HG03558 (cell line): Measurements from ENCODE around the gene BRD9.
"Not testable (repeated sequence)": the region's sequence is repeated elsewhere in the genome, so short reads cannot be mapped to it uniquely, and the experiment has no call there.

Experiments used
- ATAC-seq: cut with Tn5 transposase; IDR thresholded peaks from one replicate; pipeline ENCODE4 v1.9.1; 2021; ENCODE audit warnings: moderate number of reproducible peaks; ENCODE audit not compliant: unreplicated experiment; ENCODE audit errors: extremely low read depth

BRD9 gene

DNA sequence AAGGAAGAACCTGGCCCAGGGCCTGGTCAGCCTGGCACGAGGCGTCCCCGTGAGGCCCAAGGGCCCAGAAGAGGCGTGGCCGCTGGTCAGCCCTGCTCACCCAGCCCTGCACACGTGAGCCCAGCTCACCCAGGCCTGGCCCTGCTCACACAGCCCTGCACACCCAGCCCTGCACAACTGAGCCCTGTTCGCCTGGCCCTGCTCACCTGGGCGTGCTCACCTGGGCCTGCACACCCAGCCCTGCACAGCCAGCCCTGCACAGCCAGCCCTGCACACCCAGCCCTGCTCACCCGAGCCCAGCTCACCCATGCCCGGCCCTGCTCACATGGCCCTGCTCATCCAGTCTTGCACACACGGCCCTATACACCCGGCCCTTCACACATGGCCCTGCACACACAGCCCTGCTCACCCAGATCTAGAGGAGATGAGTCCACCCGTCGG is 43.9 kb downstream of the BRD9 start:
- ATAC-seq: no peak

DNA sequence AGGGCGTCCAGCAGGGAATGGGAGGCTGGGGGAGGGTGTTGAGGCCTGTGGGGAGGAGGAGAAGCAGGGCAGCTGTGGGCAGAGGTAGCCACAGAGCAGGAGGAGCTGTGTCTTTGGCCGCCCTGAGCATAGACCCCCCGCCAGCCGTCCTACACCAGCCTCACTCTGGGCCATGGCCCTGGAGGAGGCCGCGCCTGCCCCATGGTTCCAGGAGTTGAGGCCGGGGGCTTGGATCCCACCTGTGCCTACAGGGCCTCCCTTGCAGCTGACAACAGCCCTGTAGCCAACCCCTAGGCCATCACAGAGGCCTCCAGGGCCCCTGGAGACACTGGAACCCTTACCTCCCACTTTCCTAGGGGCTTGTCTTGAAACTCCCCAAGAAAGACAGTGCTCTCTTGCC is 44.9 kb downstream of the BRD9 start:
- not testable (repeated sequence) for ATAC-seq

DNA sequence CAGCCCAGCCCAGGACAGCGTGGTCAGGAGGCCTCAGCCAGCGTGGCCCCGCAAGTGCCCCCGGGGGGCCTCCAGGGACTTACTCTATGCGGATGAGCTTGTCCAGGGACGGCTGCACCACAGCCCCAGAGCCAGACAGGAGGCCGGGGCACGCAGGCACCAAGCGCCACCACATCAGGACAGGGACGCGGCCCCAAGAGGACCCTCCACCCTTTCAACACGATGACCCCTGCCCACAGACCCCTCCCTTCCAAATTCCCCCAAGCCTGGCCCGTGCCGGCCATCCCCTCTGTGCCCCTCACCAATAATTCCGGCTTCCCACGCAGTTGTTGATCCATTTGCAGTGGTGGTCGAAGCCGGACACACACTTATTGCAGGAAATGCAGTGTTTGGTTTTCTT is 45.4 kb downstream of the BRD9 start:
- ATAC-seq: not testable (repeated sequence)

DNA sequence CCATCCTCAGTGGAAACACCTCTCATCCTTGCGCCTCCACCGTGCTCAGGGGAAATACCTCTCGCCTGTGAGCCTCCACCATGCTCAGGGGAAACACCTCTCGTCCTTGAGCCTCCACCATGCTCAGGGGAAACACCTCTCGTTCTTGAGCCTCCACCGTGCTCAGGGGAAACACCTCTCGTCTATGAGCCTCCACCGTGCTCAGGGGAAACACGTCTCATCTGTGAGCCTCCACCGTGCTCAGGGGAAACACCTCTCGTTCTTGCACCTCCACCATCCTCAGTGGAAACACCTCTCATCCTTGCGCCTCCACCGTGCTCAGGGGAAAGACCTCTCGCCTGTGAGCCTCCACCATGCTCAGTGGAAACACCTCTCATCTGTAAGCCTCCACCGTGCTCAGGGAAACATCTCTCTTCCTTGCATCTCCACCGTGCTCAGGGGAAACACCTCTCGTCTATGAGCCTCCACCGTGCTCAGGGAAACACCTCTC is 46.0 kb downstream of the BRD9 start:
- not testable (repeated sequence) for ATAC-seq

DNA sequence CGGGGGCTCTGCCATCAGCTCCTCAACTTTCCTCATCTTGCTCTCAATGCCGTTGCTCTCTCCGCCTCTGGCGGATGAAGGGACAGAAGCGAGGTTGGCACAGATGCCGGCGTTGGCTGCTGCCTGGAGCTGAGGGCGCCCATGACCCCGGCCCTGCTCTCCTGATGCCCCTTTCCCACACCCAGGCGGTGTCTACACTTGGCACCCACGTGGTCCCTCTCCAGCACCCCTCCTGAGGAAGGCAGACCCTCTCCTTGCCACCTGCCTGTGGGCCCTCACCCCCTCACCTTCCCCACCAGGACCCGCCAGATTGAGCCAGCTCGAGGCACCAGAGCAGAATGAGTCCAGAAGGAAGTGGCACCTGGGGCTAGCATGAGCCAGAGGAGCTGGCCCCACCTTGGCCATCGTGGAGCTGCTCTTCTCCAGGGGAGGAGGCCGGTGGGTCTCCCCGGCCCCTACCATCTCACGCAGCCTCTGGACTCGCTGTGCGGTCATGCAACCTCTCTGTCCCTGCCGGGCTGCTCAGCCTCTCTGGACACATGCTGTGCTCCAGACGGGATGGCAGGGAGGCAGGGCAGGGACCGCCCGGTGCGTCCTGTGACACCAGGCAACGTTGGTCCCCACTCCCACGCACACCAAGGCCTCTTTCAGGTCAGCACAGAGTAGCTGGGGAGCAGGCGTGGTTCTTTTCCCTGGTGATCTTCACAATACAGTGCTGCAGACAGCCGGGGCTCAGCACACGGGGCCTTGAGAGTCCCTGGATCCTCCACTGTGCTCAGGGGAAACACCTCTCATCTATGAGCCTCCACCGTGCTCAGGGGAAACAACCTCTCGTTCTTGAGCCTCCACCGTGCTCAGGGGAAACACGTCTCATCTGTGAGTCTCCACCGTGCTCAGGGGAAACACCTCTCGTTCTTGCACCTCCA is 46.7 kb downstream of the BRD9 start:
- not testable (repeated sequence) for ATAC-seq

DNA sequence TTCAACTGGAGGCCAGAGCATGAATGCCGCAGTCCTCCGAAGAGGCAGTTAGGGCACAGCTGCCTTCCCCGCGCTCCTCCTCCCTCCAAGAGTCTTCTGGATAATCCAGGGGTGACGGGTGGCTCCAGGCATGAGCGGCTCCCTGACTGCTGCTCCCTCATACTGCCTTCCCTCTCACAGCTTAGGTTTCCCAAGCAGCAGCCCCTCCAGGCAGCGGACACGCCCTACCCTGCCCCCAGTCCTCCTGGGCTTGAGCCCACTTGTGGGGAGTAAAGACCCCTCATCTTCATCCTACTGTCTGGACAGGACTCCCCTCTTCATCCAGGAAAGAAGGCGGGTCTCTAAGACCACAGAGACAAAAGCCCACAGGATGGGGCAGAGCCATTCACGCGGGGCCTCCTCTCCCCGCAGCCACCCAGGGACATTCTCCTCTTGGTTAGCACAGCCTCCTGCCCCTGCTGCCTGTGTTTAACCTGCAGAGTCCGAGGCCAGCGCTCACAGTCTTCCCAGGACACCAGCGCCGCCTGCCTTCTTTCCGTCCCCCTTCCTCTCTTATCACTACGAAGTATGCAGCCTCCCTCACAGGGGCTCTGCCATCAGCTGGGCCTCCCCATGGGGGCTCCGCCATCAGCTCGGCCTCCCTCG is 47.4 kb downstream of the BRD9 start:
- not testable (repeated sequence) for ATAC-seq

DNA sequence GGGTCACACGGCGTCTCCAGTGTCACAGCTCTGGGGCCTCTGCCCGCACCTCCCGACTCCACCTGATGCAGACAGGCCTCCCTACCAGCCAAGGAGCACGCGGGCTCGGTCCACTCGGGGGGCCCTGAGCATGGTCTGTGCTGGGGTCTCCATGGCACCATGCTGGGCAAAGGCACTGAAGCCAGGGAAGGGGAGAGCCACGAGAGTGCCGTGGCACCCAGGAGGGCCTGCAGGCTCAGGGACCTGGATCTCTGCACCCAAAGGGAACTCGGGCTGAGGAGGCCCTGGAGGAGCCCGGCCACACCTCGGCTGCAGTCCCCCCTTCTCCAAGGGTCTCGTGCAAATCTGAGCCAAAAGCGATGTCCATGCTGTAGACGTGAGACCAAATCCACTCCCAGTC is 48.2 kb downstream of the BRD9 start:
- ATAC-seq: not testable (repeated sequence)

DNA sequence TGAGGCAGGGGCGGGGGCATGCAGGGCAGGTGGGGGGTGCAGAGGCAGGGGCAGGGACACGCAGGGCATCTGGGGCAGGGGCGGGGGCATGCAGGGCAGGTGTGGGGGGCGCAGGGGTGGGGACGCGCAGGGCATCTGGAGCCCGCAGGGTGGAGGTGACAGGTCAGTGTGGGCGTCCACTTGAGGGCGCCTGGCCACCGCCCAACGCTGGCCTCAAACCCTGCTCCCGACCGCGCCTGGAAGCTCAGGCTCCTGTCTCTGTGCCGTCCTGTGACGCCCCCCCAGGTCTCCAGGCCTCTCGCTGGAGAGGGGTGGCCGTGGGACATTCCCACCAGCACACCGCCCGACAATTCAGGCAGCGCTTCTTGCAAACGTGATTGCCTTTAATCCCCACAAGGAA is 48.7 kb downstream of the BRD9 start:
- not testable (repeated sequence) for ATAC-seq

DNA sequence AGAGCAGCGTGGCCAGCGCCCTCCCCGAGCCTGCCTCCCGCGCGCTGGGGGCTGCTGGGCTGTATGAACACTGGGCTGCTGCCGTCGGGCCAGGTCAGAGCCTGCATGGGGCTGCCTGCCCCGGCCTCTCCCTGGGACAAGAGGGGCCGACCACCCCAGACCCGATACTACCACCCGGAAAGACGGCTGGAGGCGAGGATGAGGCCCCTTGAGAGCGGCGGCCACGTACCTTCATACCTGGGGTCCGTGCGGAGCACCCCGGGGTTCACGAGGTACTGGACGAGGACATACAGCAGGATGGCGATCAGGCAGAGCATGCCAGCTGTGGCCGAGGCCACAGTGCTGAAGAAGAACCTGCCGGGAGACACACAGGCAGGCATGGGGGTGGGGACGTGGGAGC is 49.2 kb downstream of the BRD9 start:
- ATAC-seq: not testable (repeated sequence)

DNA sequence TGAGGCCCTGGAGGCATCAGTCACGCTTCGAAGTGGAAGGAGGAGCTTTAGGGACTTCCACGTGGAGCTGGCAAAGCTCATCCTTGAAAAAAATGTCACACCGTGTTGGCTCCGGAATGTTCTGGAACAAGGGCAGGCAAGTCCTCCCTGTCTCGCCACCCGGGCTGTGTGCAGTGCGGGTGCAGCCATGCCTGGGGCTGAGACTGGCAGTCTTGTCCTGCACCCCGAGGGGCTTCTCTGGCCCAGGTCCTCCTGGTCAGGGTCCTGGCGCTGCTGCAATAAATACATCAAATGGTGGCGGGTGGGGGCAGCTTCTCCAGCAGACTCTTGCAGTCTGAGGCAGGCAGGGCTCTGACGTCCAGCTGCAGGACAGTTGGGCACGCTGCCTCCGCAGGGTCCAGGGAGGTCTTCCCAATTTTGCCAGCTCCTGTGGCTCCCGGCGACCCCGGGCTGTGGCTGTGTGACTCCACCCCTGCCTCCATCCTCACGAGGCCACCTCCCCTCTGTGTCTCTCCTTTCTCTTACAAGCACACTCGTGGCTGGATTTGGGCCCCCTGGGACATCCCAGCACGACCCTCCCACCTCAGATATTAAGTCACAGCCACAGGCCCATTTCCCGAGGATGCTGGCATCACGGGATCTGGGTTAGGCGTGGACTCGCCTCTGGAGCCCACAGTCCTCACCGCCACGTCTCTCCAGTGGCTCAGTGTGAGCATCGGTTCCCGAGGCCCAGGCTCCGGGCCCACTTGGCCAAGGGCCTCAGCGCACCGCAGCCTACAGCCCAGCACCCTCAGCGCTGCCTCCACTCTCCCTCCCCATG is 50.0 kb downstream of the BRD9 start:
- ATAC-seq: not testable (repeated sequence)

DNA sequence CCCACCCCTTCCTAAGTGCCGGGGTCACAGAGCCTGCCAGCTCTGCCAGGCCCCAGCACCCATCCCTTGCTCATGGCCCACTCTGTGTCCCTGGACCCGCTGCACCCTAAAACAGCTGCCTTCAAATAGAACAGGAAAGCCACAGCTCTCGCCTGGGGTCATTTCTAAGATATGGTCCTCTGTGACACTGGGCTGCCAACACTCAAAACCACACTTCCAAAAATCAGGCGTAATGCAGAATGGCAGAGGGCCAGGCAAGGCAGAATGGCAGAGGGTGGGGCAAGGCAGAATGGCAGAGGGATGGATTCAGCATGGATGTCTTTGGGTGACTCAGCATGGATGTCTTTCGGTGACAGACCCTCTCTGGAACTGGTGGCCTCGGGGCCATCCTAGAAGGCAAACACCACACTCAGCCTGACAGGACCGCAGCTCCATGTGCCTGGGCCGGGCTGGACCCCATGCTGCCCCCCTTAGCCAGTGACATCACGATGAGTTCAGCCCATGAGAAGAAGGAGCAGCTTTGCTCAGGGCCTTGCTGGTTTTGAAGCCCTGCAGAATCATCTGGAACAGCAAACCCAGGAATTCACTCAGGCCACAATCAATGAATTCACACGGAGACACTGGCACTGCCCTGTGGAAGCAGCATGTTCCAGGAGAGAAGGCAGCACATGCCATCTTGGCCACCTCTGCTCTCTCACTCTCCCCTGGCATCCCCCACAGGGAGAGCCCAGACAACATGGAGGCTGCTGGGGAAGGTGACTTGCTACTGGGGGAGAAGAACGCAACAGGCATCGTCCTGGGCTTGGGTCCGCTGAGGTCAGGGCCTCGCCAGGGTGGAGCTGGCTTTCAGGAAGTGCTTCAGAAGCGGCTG is 50.8 kb downstream of the BRD9 start:
- ATAC-seq: not testable (repeated sequence)

DNA sequence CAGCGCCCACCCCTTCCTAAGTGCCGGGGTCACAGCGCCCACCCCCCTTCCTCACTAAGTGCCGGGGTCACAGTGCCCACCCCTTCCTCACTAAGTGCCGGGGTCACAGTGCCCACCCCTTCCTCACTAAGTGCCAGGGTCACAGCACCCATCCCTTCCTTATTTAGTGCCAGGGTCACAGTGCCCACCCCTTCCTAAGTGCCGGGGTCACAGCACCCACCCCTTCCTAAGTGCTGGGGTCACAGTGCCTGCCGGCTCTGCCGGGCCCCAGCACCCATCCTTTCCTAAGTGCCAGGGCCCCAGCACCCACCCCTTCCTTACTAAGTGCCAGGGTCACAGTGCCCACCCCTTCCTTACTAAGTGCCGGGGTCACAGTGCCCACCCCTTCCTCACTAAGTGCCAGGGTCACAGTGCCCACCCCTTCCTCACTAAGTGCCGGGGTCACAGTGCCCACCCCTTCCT is 51.6 kb downstream of the BRD9 start:
- ATAC-seq: not testable (repeated sequence)

DNA sequence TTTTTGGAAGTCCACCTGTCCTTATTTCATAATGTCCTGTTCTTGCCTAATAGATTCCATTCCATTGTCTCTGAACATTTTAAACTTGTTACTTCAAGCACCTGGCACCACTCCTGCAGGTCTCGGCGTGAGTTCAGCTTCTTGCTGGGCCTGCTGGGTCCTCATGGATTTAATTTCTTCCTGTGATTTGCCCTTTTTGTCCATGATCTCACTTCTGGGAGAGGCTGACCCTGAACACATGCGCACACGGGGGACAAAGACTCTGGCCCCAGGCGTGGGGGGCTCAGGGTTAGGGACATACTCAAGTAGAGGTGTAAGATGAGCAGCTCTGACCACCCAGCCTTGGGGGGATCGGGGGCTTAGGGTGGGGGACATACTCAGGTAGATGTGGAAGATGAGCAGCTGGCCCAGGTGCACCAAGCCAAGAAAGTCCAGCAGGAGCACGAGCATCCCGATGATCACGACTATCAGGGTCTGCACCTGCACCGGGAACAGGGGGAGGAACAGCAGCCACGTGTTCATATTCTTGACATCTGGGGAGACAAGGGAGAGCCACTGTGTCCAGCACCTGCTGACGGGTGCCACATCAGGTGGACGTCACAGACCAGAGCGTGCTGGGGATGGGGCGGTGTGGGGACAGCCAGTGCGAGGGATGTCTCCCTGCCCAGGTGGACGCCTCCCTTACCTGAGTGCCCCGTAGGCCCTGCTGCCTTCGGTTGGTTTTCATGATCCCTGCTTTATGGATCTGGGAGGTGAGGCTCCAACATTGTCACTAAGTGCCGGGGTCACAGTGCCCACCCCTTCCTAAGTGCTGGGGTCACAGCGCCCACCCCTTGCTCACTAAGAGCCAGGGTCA is 52.3 kb downstream of the BRD9 start:
- not testable (repeated sequence) for ATAC-seq

DNA sequence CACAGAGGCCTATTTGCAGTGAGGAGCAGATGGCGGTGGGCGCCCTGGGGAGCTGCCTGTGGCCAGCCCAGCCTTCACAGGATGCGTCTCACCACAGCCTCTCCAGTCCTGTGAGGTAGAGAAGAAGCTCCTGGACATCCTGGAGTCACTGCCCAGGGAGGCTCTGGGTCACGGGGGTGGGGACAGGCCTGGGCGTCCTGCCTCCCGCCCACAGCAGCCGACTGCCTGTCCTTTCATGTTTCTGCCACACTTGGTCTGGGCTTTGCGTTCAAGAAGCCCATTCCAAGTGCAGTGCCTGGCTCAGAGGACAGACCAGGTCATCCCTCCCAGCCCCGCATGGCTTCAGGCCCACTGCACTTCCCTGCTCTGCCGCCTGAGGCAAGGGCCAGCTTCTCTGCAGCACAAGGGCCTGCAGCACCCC is 54.2 kb downstream of the BRD9 start:
- ATAC-seq: not testable (repeated sequence)

DNA sequence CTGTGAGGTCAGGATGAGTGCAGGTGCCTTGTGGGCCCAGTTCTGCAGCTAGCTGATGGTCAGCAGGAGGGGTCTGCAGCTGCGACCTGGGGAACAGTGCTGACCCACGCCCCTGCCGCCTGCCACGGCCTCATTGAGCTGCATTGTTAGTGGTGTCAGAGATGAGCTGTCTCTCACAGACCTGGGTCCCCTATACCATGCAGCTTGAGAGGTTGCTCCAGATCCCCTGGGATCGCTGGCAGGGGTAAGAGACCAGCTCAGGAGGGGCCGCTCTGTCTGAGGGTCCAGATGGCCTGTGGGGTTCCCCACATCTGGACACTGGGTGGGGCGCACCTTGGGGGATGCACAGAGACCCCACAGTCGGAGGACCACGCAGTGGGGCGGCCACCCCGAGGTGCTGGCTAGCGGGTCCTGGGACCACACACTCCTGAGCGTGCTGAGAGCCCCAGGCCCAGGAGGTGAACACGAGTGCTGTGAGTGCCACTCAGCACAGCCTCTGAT is 54.9 kb downstream of the BRD9 start:
- not testable (repeated sequence) for ATAC-seq

DNA sequence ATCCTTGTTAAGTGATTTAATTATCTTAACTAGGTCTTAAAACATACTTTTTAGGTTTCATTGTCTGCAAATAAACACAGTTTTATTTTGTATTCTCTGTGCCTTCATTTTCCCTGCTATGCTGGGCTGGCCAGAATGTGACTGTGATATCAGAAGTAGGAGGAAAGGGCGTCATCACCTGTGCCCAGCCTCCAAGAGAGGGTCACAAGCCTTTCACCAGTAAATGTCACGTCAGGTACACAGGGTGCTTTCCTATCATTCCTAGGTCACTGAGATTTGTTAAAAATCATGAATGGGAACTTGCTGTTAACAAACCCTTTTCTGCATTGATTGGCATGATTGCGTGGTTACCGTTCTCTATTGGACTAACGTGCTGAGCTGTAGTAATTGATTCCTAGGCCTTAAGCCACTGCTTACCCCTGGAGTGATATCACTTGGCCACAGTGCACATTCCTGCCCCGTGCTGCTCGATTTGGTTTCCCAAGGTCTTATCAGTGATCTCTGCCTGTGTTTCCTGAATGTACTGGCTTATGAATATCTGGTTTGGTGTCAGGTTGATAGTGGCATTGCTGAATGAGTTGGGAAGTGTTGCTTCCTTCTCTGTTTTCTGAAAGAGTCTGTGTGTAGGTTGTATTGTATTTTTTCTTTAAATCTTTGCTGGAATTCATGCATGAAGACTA is 56.5 kb downstream of the BRD9 start:
- ATAC-seq: not testable (repeated sequence)

DNA sequence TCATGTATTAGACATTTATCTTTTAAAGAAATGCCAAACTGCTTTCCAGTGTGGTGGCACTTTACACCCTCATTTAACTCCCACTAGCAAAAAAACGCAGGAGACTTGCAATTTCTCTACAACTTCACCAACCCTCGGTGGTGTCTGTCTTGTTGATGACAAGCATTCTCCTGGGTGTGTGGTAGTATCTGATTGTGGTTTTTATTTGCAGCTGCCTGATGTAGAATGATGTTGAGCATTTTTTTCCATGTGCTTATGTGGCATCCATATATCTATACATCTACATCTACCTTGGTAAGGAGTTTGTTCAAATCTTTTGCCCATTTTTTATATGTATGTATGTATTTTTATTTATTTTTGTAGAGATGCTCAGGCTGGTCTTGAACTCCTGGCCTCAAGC is 58.6 kb downstream of the BRD9 start:
- not testable (repeated sequence) for ATAC-seq

DNA sequence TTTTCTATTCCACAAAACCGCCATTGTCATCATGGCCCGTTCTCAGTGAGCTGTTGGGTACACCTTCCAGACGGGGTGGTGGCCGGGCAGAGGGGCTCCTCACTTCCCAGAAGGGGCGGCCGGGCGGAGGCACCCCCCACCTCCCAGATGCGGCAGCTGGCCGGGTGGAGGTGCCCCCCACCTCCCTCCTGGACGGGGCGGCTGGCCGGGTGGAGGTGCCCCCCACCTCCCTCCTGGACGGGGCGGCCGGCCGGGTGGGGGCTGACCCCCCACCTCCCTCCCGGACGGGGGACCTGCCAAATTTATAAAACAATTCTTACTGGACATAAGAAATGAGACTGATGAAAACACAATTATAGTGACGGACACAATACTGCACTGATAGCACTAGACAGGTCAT is 64.4 kb downstream of the BRD9 start:
- not testable (repeated sequence) for ATAC-seq
